ENCODE measurements around the gene EIPR1. TPM values are rescaled to one million over a fixed set of nuclear protein-coding genes. Genes with fewer than 3 reads are reported as not detected.

Gene EIPR1
- total and polyA plus RNA-seq, 2 of the 4 experiments (the other 2 are of a cell fraction), result 46.5 to 67.4 TPM

- TF ChIP-seq RFX5 (IDR thresholded peaks at IDR 0.05; ENCODE audit: low read depth, low read length), result no peak
Observed at GRCh38 chr2:3414133-3414860, 36.7 kb upstream of the EIPR1 start (continued).

GRCh38 chr2:3413697-3414096 is 36.1 kb upstream of the EIPR1 start:
- dilution Hi-C loops (cut with HindIII; ENCODE audit: low sequenced_read_pairs, unreplicated experiment) (no loop called here), in situ Hi-C loops (cut with MboI; ENCODE audit: low sequenced_read_pairs) (no loop called here), intact Hi-C loops (cut with micrococcal nuclease) (no loop called here)
- Histone ChIP-seq H2BK120ac (ENCODE audit: low read depth, low read length) (no peak overlapping the region), H3K4ac (ENCODE audit: low read depth, low read length) (no peak overlapping the region), H4K91ac (ENCODE audit: insufficient read depth, low read depth, low read length) (no peak overlapping the region), H2BK15ac (ENCODE audit: low read depth, low read length) (no peak overlapping the region), H3K18ac (ENCODE audit: low read depth, low read length) (no peak overlapping the region), H3K9me1 (ENCODE audit: insufficient read depth, low read length) (peaks cover 4% of the 10 kb centered on the region; the same call in 1 of the 2 replicates), H3K9ac (ENCODE audit: low read depth, low read length) (no peak overlapping the region), H3K23ac (ENCODE audit: low read depth, low read length) (0 out of 2 replicates have a peak overlapping the region, but pooled peaks have one; percentile 59), H4K8ac (ENCODE audit: low read depth in 2 of 2, low read length in 2 of 2) (no peak overlapping the region), H2AFZ (replicated peaks; ENCODE audit: low read length, poor library complexity) (no peak overlapping the region), H3K9me3 (ENCODE audit: control insufficient read depth, insufficient read depth, low read length) (no peaks in the 10 kb centered on the region), H3K27me3 (ENCODE audit: control insufficient read depth, insufficient read depth, low read length) (no peaks in the 10 kb centered on the region), H3K4me2 (ENCODE audit: low read depth, low read length) (no peak overlapping the region), H4K5ac (ENCODE audit: low read depth, low read length) (no peak overlapping the region), H3K27ac (ENCODE audit: insufficient read depth, low read length) (no peak overlapping the region), H2BK5ac (ENCODE audit: low read depth, low read length, poor library complexity, severe bottlenecking) (no peak overlapping the region), H2AK5ac (ENCODE audit: low read depth, low read length) (no peak overlapping the region), H3K4me3 (ENCODE audit: insufficient read depth, low read depth, low read length) (no peak overlapping the region), H3K56ac (ENCODE audit: extremely low read depth, insufficient read depth, low read length) (no peak overlapping the region), H4K20me1 (ENCODE audit: insufficient read depth, low read length) (no peaks in the 10 kb centered on the region; the same call in none of the 2 replicates), H3K14ac (replicated peaks; ENCODE audit: low read depth, low read length) (no peak overlapping the region), H3K4me1 (ENCODE audit: control insufficient read depth, insufficient read depth, low read length) (no peaks in the 10 kb centered on the region), H2BK20ac (ENCODE audit: low read depth, low read length) (no peak overlapping the region), H3K79me1 (ENCODE audit: low read depth in 1 of 2, low read length in 2 of 2) (peaks cover 15 to 38% of the 10 kb centered on the region in 2 experiments), H3K36me3 (ENCODE audit: control insufficient read depth, insufficient read depth, low read length) (peaks cover 35% of the 10 kb centered on the region), H2AK9ac (replicated peaks; ENCODE audit: low read depth, low read length, poor library complexity) (no peak overlapping the region)
- no peak for ATAC-seq (ENCODE audit: low read depth)
- WGBS, 2 experiments (ENCODE audit: extremely low coverage in 2 of 2, insufficient read length in 1 of 2), result 86% methylated on average over 1 of the region's 4 CpGs; no CpG with 5 or more reads in 1 of the 2 experiments
- BruUV-seq (replicated peaks), result no TSS peak
- ChIA-PET CTCF (interaction anchor here (0.6 to 2.7 kb wide), 3 partner anchors 9 to 48 kb away, joined by 5 to 10 read pairs (median 7); no protein-coding TSS in a partner anchor), POLR2A (ENCODE audit: unreplicated experiment) (no interaction called here)
- TF ChIP-seq SMC3 (IDR thresholded peaks at IDR 0.05; ENCODE audit: low read depth, low read length) (no peak), MAFK (IDR thresholded peaks at IDR 0.05; ENCODE audit: low read depth, low read length) (no peak), RFX5 (IDR thresholded peaks at IDR 0.05; ENCODE audit: low read depth, low read length) (no peak), BHLHE40 (IDR thresholded peaks at IDR 0.05; ENCODE audit: low read depth, low read length) (no peak)
- DNase-seq, result no peak

Data from IMR-90 (cell line).